Pancreas (tissue), 10 donors: ENCODE data around the gene GLYR1. TPM values are rescaled to one million over a fixed set of nuclear protein-coding genes. Genes with fewer than 3 reads are reported as not detected.

Experiments used
- ATAC-seq, 4 donors: fragments of 200-7000 bp; cut with Tn5 transposase; one replicate each; pipeline versions ENCODE4 v1.8.0 to v1.9.1; 2020; ENCODE audit warnings: mild to moderate bottlenecking in 4 of 4, moderate library complexity in 4 of 4
- DNase-seq, 6 donors: peaks; one replicate each; pipeline ENCODE4 v3.0.0-alpha.2; 2020
- FAIRE-seq: peaks from 2 replicates; lab custom pipeline; 2012; peaks lifted over from hg19 to GRCh38; lab: Jason Lieb, UNC
- H3K27ac ChIP-seq, 4 donors: fragments of 200-600 bp; sonication (generic); 1 replicate in 3 of 4; 2 replicates in 1 of 4; pipeline versions ENCODE4 v1.5.0 to v1.8.0; 2020
- H3K27me3 ChIP-seq, 4 donors: fragments of 200-600 bp; one replicate each; pipeline ENCODE4 v1.8.0; 2021
- H3K36me3 ChIP-seq, 3 donors: fragments of 200-600 bp; sonication (generic) in 1 of 3; one replicate each; pipeline versions ENCODE4 v1.5.0 to v1.8.0; 2020 to 2021
- H3K4me1 ChIP-seq, 3 donors: fragments of 200-600 bp; one replicate each; pipeline ENCODE4 v1.8.0; 2021
- H3K4me3 ChIP-seq, 4 donors: fragments of 200-600 bp; sonication (generic) in 2 of 4; one replicate each; pipeline versions ENCODE4 v1.5.0 to v1.8.0; 2020 to 2021
- H3K9me3 ChIP-seq, 4 donors: fragments of 200-600 bp; one replicate each; pipeline ENCODE4 v1.8.0; 2021
- CTCF ChIP-seq, 4 donors: fragments of 200-600 bp; sonication (generic) in 3 of 4; IDR thresholded peaks; one replicate each; pipeline versions ENCODE4 v1.5.0 to v1.8.0; 2021; ENCODE audit warnings: antibody characterized with exemption in 4 of 4
- WGBS, 2 donors: extraction: QIAGEN DNeasy Blood & Tissue Kit; methylation state at CpG; one replicate each; pipeline ENCODE4 v1.1.7; 2013; 5-methylcytosine and 5-hydroxymethylcytosine counted together
- intact Hi-C, 3 donors: fragments of 100-400 bp; cut with DNase I; formaldehyde crosslinking; loops; one replicate each; pipeline versions ENCODE4 v1.11.1 to v1.14.2; 2022
- polyA plus RNA-seq, 2 donors: library from polyadenylated mRNA; stranded (reverse); fragments of 200-250 nt; gene quantifications; one replicate each; pipeline ENCODE4 v1.2.3, GENCODE V29; 2013
- total RNA-seq, 6 donors: library from RNA; stranded (reverse); fragmentation: NEBNext Ultra II Directional in 4 of 6; extraction: Animal tissue kit (Norgen Biotek cat#: 25700) in 4 of 6; gene quantifications; one replicate each; pipeline versions ENCODE4 v1.2.1 to v1.2.4, GENCODE V29; 2021 to 2023
- donor health status: healthy with polysubstance abuse.
- donor health status: DM: no; HTN: no; CAD: no; lungs with moderate emphysema.
- donor health status: DM: no; HTN: no; CAD: no.
- donor health status: control.
- donor health status: control.
- donor health status: Bipolar disorder and iron deficiency.
- donor health status: DM: yes; HTN: yes; CAD: no.
- donor health status: DM: no; HTN: no; CAD: no.
- donor health status: DM: no; HTN: no; CAD: no.
- donor health status: DM: yes; HTN: yes; CAD: no.

The GLYR1 gene
- total and polyA plus RNA-seq, 8 donors = 27.2 to 58.6 (median 39.5) TPM

GRCh38 chr16:4795181-4795827, 51.8 kb downstream of the GLYR1 start, which contains the start of gene SMIM22:
Gene SMIM22 (plus strand): TSS chr16:4795369. CDS start chr16:4795735, 366 bp downstream.
- TF ChIP-seq CTCF (IDR thresholded peaks at IDR 0.05) = no peak
- H3K27me3 ChIP-seq = no peaks in the 10 kb centered on the region
- peaks cover 0 to 7% (median 3%) of the 10 kb centered on the region in 3 donors for H3K4me1 ChIP-seq
- FAIRE-seq (no peak), ATAC-seq (peak; percentile 84 to 95 (median 92)), DNase-seq (peak; percentile 79 to 93 (median 82))
- peak within 1 kb of the TSS; percentile 53 to 71 (median 61) for H3K27ac ChIP-seq
- H3K4me3 ChIP-seq = peak within 1 kb of the TSS; percentile 31 to 58 (median 42)
- intact Hi-C loops = no loop called here
- 19% methylated on average over 14 of the region's 14 CpGs for WGBS, 2 donors
- no peaks in the 10 kb centered on the region for H3K9me3 ChIP-seq
- H3K36me3 ChIP-seq = peaks cover 0 to 5% (median 0%) of the 10 kb centered on the region in 3 donors

- TF ChIP-seq CTCF (IDR thresholded peaks at IDR 0.05) = no peak
- Histone ChIP-seq H3K4me3 (no peak overlapping the region), H3K27ac (no peak overlapping the region), H3K4me1 (peaks cover 5 to 8% (median 8%) of the 10 kb centered on the region in 3 donors), H3K36me3 (no peaks in the 10 kb centered on the region), H3K27me3 (no peaks in the 10 kb centered on the region), H3K9me3 (no peaks in the 10 kb centered on the region)
- 80 to 89% methylated on average over 13 of the region's 13 CpGs for WGBS, 2 donors
- no peak for DNase-seq
- intact Hi-C loops = no loop called here
- FAIRE-seq = no peak
- no peak for ATAC-seq
Observed at GRCh38 chr16:4792951-4793513, 54.1 kb downstream of the GLYR1 start.

- no peak for ATAC-seq
- no peaks in the 10 kb centered on the region for H3K36me3 ChIP-seq
- no peak overlapping the region for H3K4me3 ChIP-seq
- WGBS, 2 donors = 83 to 84% methylated on average over 10 of the region's 10 CpGs
- no peak for FAIRE-seq
- H3K27me3 ChIP-seq = no peaks in the 10 kb centered on the region
- no peaks in the 10 kb centered on the region for H3K9me3 ChIP-seq
- no peak for TF ChIP-seq CTCF (IDR thresholded peaks at IDR 0.05)
- intact Hi-C loops = no loop called here
- peaks cover 4 to 8% (median 5%) of the 10 kb centered on the region in 3 donors for H3K4me1 ChIP-seq
- DNase-seq = no peak
- no peak overlapping the region for H3K27ac ChIP-seq
Observed at GRCh38 chr16:4790871-4791270, 56.2 kb downstream of the GLYR1 start.

GRCh38 chr16:4790261-4790660, 56.8 kb downstream of the GLYR1 start:
- 87 to 90% methylated on average over 10 of the region's 10 CpGs for WGBS, 2 donors
- no peak for ATAC-seq
- FAIRE-seq = no peak
- no peak for TF ChIP-seq CTCF (IDR thresholded peaks at IDR 0.05)
- H3K4me3 ChIP-seq = no peak overlapping the region
- H3K36me3 ChIP-seq = no peaks in the 10 kb centered on the region
- H3K27me3 ChIP-seq = no peaks in the 10 kb centered on the region
- no peak for DNase-seq
- intact Hi-C loops = no loop called here
- H3K27ac ChIP-seq = no peak overlapping the region
- H3K4me1 ChIP-seq = peaks cover 3 to 8% (median 5%) of the 10 kb centered on the region in 3 donors
- H3K9me3 ChIP-seq = no peaks in the 10 kb centered on the region

- DNase-seq (no peak), FAIRE-seq (no peak), ATAC-seq (no peak)
- Histone ChIP-seq H3K4me1 (peaks cover 3 to 8% (median 5%) of the 10 kb centered on the region in 3 donors), H3K27ac (no peak overlapping the region), H3K27me3 (no peaks in the 10 kb centered on the region), H3K4me3 (no peak overlapping the region), H3K9me3 (no peaks in the 10 kb centered on the region), H3K36me3 (no peaks in the 10 kb centered on the region)
- WGBS, 2 donors = 77 to 80% methylated on average over 7 of the region's 7 CpGs
- intact Hi-C loops = no loop called here
- no peak for TF ChIP-seq CTCF (IDR thresholded peaks at IDR 0.05)
Observed at GRCh38 chr16:4788910-4789309, 58.2 kb downstream of the GLYR1 start.
